Activated naive CD8-positive, alpha-beta T cell treated with anti-CD3 and anti-CD28 coated beads, Interleukin-2, amount 50 U/mL, for 24 hours (primary cell): ENCODE results near the gene TMEM135.
"Not testable (repeated sequence)": the region's sequence is repeated elsewhere in the genome, so short reads cannot be mapped to it uniquely, and the experiment has no call there.

Source experiments
- ATAC-seq: fragments of 150-1000 bp; cut with Tn5 transposase; one replicate; pipeline ENCODE4 v1.10.0; 2021
- DNase-seq: peaks from one replicate; pipeline ENCODE4 v3.0.0; 2021
- H3K27ac Mint-ChIP-seq: one replicate; pipeline ENCODE4 v1.8.0; 2021; ENCODE audit warnings: mild to moderate bottlenecking, mixed read lengths
- H3K27me3 Mint-ChIP-seq: one replicate; pipeline ENCODE4 v1.8.0; 2021; ENCODE audit warnings: mixed read lengths
- H3K36me3 Mint-ChIP-seq: one replicate; pipeline ENCODE4 v1.8.0; 2021; ENCODE audit warnings: low read depth, mixed read lengths
- H3K4me1 Mint-ChIP-seq: one replicate; pipeline ENCODE4 v1.8.0; 2021; ENCODE audit warnings: mixed read lengths
- H3K4me3 Mint-ChIP-seq: one replicate; pipeline ENCODE4 v1.8.0; 2021; ENCODE audit warnings: mild to moderate bottlenecking, moderate library complexity, mixed read lengths
- H3K9me3 Mint-ChIP-seq: one replicate; pipeline ENCODE4 v1.8.0; 2021; ENCODE audit warnings: mixed read lengths

TMEM135 gene

DNA sequence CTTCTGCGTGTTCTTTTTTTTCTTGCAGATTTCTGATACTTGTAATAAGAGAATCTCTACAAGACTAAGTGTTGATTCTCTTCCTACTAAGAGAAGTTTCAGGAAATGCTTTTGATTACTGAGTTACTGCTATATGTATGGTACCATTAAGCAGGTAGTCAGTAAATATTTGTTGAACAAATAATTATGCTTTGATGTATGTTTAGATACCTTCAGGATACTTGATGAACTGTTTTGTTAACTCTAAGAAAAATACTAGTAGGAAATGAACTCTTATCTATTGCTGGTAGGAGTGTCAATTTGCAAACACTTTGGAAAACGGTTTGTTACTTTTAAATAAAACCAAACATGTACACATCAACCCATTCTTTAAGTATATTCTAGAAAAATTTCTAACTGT is 90.6 kb downstream of the TMEM135 start:
- DNase-seq = no peak
- Mint-ChIP-seq H3K36me3 (no peaks in the 10 kb centered on the region), H3K4me1 (no peaks in the 10 kb centered on the region), H3K27ac (no peak overlapping the region), H3K9me3 (no peaks in the 10 kb centered on the region), H3K4me3 (no peak overlapping the region), H3K27me3 (no peaks in the 10 kb centered on the region)
- no peak for ATAC-seq

DNA sequence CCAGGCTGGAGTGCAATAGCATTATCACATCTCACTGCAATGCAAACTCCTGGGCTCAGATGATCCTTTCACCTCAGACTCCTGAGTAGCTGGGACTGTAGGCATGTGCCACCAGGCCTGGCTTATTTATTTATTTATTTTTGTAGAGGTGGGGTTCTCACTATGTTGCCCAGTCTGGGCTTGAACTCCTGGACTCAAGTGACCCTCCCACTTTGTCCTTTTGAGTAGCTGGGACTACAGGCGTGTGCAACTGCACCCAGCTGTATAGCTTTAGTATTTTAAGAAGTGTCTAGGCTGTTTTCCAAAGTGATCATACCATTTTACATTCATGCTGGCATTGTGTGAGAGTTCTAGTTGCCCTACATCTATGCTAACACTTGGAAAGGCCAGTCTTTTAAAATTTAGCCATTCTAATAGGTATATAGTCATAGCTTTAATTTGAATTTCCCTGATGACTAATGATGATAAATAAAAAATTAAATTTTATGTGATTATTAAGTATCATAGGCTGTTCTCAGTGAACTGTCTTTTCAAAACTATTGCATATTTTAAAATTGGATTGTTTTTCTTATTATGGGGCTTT is 96.9 kb downstream of the TMEM135 start:
- H3K9me3 Mint-ChIP-seq = peaks cover 12% of the 10 kb centered on the region
- no peaks in the 10 kb centered on the region for H3K4me1 Mint-ChIP-seq
- DNase-seq = no peak
- no peak overlapping the region for H3K4me3 Mint-ChIP-seq
- H3K27me3 Mint-ChIP-seq = no peaks in the 10 kb centered on the region
- H3K27ac Mint-ChIP-seq = no peak overlapping the region
- peaks cover 10% of the 10 kb centered on the region for H3K36me3 Mint-ChIP-seq
- no peak for ATAC-seq

DNA sequence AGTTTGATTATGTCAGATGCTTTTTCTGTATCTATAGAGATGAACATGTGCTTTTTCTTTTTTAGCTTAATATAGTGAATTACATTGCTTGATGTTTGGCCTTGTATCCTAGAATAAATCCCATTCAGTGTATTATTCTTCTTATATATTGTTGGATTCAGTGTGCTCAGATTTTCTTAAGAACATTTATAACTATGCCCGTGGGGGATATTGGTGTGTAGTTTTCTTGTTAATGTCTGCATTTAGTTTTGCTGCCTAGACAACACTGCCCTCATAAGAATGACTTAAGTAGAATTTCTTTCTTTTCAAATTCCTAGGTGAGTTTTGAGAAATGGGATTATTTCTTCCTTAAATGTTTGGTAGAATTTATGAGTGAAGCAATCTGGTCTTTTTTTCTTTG is 98.5 kb downstream of the TMEM135 start:
- no peak overlapping the region for H3K4me3 Mint-ChIP-seq
- H3K9me3 Mint-ChIP-seq = peaks cover 17% of the 10 kb centered on the region
- DNase-seq = no peak
- no peak overlapping the region for H3K27ac Mint-ChIP-seq
- no peak for ATAC-seq
- H3K4me1 Mint-ChIP-seq = no peaks in the 10 kb centered on the region
- peaks cover 19% of the 10 kb centered on the region for H3K36me3 Mint-ChIP-seq
- H3K27me3 Mint-ChIP-seq = no peaks in the 10 kb centered on the region

DNA sequence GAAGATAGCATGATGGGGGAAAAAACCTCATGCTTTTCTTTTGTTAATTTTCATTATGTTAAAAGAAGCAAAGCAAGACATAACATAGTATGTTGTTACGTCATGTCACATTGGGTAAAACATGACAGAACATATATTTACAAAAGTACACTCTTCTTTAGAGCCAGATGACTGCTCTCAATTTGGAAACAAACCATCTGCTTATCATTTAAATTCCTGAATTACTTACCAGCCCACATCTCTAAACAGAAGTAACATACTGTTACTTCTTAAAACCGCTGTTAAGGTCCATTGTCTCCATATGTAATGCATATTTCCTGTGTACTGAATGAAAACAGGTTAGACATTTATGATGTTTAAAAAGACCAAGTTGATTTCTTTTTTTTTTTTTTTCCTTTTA is 100.0 kb downstream of the TMEM135 start:
- ATAC-seq (no peak), DNase-seq (no peak)
- H3K36me3 Mint-ChIP-seq = peaks cover 19% of the 10 kb centered on the region
- H3K27me3 Mint-ChIP-seq = no peaks in the 10 kb centered on the region
- peaks cover 17% of the 10 kb centered on the region for H3K9me3 Mint-ChIP-seq
- no peak overlapping the region for H3K4me3 Mint-ChIP-seq
- peaks cover 2% of the 10 kb centered on the region for H3K4me1 Mint-ChIP-seq
- H3K27ac Mint-ChIP-seq = no peak overlapping the region

DNA sequence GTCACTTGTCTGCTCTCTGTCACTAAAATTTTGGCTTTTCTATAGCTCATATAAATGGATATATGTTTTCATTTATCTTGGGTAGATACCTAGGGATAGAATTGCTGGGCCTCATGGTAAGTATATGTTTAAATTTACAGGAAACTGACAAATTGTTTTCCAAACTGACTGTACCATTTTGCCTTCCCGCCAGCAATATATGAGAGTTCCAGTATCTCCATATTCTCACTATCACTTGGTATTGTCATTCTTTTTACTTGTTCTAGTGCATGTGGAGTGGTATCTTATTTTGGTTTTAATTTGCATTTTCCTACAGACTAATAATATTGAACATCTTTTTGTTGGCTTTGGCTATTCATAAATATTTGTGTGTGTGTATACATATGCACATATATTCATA is 101.7 kb downstream of the TMEM135 start:
- no peak for DNase-seq
- peaks cover 15% of the 10 kb centered on the region for H3K4me1 Mint-ChIP-seq
- no peak overlapping the region for H3K4me3 Mint-ChIP-seq
- peaks cover 17% of the 10 kb centered on the region for H3K9me3 Mint-ChIP-seq
- no peak for ATAC-seq
- peaks cover 21% of the 10 kb centered on the region for H3K36me3 Mint-ChIP-seq
- H3K27ac Mint-ChIP-seq = no peak overlapping the region
- no peaks in the 10 kb centered on the region for H3K27me3 Mint-ChIP-seq

GRCh38 chr11:87141322-87141721 is 103.6 kb downstream of the TMEM135 start:
- ATAC-seq = no peak
- Mint-ChIP-seq H3K4me1 (peaks cover 25% of the 10 kb centered on the region), H3K4me3 (no peak overlapping the region), H3K27me3 (no peaks in the 10 kb centered on the region), H3K36me3 (peaks cover 21% of the 10 kb centered on the region), H3K9me3 (peaks cover 17% of the 10 kb centered on the region), H3K27ac (no peak overlapping the region)
- no peak for DNase-seq

- no peak overlapping the region for H3K4me3 Mint-ChIP-seq
- H3K4me1 Mint-ChIP-seq = peaks cover 25% of the 10 kb centered on the region
- peaks cover 17% of the 10 kb centered on the region for H3K9me3 Mint-ChIP-seq
- no peak overlapping the region for H3K27ac Mint-ChIP-seq
- H3K27me3 Mint-ChIP-seq = no peaks in the 10 kb centered on the region
- H3K36me3 Mint-ChIP-seq = peaks cover 21% of the 10 kb centered on the region
- ATAC-seq (no peak), DNase-seq (no peak)
These were observed 104.3 kb downstream of the TMEM135 start for GRCh38 chr11:87141980-87142514.

GRCh38 chr11:87142594-87142993 is 104.9 kb downstream of the TMEM135 start:
- H3K27ac Mint-ChIP-seq = no peak overlapping the region
- peaks cover 25% of the 10 kb centered on the region for H3K4me1 Mint-ChIP-seq
- ATAC-seq = no peak
- peaks cover 21% of the 10 kb centered on the region for H3K36me3 Mint-ChIP-seq
- no peak overlapping the region for H3K4me3 Mint-ChIP-seq
- peaks cover 17% of the 10 kb centered on the region for H3K9me3 Mint-ChIP-seq
- DNase-seq = no peak
- H3K27me3 Mint-ChIP-seq = no peaks in the 10 kb centered on the region

DNA sequence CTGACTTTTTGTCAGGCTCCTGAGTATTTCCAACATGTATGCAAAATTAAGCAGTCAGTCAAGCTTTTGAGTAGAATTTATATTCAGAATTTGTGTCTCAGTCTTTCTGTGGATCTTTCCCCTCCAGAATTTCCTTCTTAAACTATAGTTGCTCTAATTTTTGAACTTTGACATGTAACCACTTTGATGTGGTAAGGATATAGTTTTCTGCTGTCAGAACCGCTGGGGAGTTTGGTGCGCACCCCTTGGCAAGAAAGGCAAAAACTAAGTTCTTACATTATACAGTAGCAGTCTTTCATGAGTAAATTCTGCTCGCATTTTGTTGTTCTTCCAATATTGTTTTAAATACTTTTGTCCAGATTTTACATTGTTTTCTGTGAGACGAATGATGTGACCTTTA is 105.9 kb downstream of the TMEM135 start:
- H3K27ac Mint-ChIP-seq = no peak overlapping the region
- peaks cover 13% of the 10 kb centered on the region for H3K9me3 Mint-ChIP-seq
- peaks cover 18% of the 10 kb centered on the region for H3K36me3 Mint-ChIP-seq
- no peak for ATAC-seq
- H3K4me3 Mint-ChIP-seq = no peak overlapping the region
- peaks cover 25% of the 10 kb centered on the region for H3K4me1 Mint-ChIP-seq
- H3K27me3 Mint-ChIP-seq = no peaks in the 10 kb centered on the region
- DNase-seq = no peak

GRCh38 chr11:87144252-87144651 is 106.5 kb downstream of the TMEM135 start:
- peaks cover 10% of the 10 kb centered on the region for H3K9me3 Mint-ChIP-seq
- DNase-seq (no peak), ATAC-seq (no peak)
- no peak overlapping the region for H3K4me3 Mint-ChIP-seq
- H3K27me3 Mint-ChIP-seq = no peaks in the 10 kb centered on the region
- peaks cover 25% of the 10 kb centered on the region for H3K4me1 Mint-ChIP-seq
- H3K27ac Mint-ChIP-seq = no peak overlapping the region
- H3K36me3 Mint-ChIP-seq = peaks cover 14% of the 10 kb centered on the region

DNA sequence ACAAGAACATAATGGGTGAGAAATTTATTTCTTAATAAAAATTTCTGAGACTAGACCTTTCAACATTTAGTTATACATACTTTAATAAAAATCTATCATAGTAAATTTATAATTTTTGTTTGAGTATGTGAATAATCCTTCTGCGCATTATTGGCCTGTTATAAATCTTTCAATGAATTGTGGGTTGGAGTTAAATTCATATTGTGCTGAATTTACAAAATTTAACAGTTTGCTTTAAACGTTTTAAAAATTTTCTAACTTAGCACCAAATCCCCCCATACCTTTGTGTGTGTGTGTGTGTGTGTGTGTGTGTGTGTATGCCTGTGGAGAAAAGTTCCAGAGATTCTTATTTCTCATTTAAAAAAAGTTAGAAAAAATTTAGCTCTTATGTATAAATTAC is 111.0 kb downstream of the TMEM135 start:
- ATAC-seq (no peak), DNase-seq (no peak)
- Mint-ChIP-seq H3K27me3 (no peaks in the 10 kb centered on the region), H3K9me3 (peaks cover 14% of the 10 kb centered on the region), H3K4me3 (no peak overlapping the region), H3K27ac (no peak overlapping the region), H3K36me3 (peaks cover 9% of the 10 kb centered on the region), H3K4me1 (peaks cover 20% of the 10 kb centered on the region)

DNA sequence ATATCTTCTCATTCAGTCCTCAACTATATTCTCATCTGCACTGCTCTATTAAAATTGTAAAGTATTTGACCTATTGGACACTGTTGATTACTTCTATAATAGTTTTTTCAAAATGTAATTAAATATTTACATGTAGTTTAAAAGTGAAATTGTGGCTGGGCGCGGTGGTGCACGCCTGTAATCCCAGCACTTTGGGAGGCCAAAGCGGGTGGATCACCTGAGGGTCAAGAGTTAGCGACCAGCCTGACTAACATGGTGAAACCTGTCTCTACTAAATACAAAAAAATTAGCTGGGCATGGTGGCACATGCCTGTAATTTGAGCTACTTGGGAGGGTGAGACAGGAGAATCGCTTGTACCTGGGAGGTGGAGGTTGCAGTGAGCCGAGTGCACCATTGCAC is 112.0 kb downstream of the TMEM135 start:
- peaks cover 14% of the 10 kb centered on the region for H3K9me3 Mint-ChIP-seq
- ATAC-seq, H3K27ac Mint-ChIP-seq, H3K27me3 Mint-ChIP-seq, DNase-seq, H3K4me3 Mint-ChIP-seq, H3K36me3 Mint-ChIP-seq: not testable (repeated sequence)
- H3K4me1 Mint-ChIP-seq = peaks cover 14% of the 10 kb centered on the region

DNA sequence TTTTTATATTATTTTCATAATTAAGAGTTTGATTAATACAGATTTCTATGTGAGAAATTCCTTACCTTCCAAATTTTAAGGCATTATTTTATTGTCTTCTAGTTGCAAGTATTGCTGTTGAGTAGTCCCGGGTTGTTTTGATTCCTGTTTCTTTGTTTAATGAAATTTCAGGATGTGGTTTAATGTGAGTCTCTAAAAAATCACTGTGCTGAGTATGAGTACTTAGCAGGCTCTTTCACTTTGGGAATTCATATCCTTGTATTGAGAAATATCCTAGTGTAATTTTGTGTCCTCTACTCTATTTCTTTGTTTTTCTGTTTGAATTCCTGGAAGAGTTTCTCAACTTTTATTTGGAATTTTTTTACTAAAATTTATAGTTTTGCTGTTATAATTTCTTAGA is 113.2 kb downstream of the TMEM135 start:
- Mint-ChIP-seq H3K36me3 (peaks cover 9% of the 10 kb centered on the region), H3K9me3 (peaks cover 14% of the 10 kb centered on the region), H3K4me3 (no peak overlapping the region), H3K27ac (no peak overlapping the region), H3K4me1 (peaks cover 5% of the 10 kb centered on the region), H3K27me3 (no peaks in the 10 kb centered on the region)
- ATAC-seq = no peak
- no peak for DNase-seq

GRCh38 chr11:87154246-87154645 is 116.5 kb downstream of the TMEM135 start:
- Mint-ChIP-seq H3K27ac (no peak overlapping the region), H3K36me3 (peaks cover 9% of the 10 kb centered on the region), H3K4me3 (no peak overlapping the region), H3K27me3 (no peaks in the 10 kb centered on the region), H3K9me3 (peaks cover 13% of the 10 kb centered on the region), H3K4me1 (peaks cover 7% of the 10 kb centered on the region)
- ATAC-seq (no peak), DNase-seq (no peak)

DNA sequence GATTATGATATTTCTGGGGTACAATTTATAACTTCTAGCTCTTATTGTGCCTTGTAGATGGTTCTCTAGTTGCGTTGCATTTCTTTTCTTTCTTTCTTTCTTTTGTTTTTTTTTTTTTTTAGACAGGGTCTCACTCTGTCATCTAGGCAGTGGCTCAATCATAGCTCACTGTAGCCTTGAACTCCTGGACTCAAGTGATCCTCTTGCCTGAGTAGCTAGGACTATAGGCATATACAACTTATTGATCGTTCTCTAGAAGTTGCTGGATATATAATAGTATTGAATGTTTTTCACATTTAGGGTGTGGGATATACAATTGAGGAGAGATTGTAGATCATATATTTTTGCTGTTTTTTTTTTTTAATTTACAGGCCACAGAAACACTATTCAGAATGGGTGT is 119.2 kb downstream of the TMEM135 start:
- peaks cover 2% of the 10 kb centered on the region for H3K4me1 Mint-ChIP-seq
- H3K27me3 Mint-ChIP-seq = no peaks in the 10 kb centered on the region
- no peak for DNase-seq
- H3K27ac Mint-ChIP-seq = no peak overlapping the region
- H3K4me3 Mint-ChIP-seq = no peak overlapping the region
- H3K9me3 Mint-ChIP-seq = no peaks in the 10 kb centered on the region
- peaks cover 7% of the 10 kb centered on the region for H3K36me3 Mint-ChIP-seq
- no peak for ATAC-seq

DNA sequence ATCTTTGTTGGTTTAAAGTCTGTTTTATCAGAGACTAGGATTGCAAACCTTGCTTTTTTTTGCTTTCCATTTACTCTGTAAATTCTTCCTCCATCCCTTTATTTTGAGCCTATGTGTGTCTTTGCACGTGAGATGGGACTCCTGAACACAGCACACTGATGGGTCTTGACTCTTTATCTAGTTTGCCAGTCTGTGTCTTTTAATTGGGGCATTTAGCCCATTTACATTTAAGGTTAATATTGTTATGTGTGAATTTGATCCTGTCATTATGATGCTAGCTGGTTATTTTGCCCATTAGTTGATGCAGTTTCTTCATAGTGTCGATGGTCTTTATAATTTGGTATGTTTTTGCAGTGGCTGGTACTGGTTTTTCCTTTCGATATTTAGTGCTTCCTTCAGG is 131.3 kb downstream of the TMEM135 start:
- not testable (repeated sequence) for H3K4me1 Mint-ChIP-seq, DNase-seq, H3K27me3 Mint-ChIP-seq, H3K27ac Mint-ChIP-seq, H3K4me3 Mint-ChIP-seq, ATAC-seq
- Mint-ChIP-seq H3K36me3 (peaks cover 38% of the 10 kb centered on the region), H3K9me3 (peaks cover 38% of the 10 kb centered on the region)
